AG09309 (cell line): Measurements from ENCODE around the gene TAF10.

Experiments
- DNase-seq: peaks from one replicate; pipeline ENCODE4 v3.0.0-alpha.2; 2010; ENCODE audit warnings: low read depth
- H3K4me3 ChIP-seq: 2 replicates; pipeline ENCODE4 v1.5.1; 2011; ENCODE audit warnings: mild to moderate bottlenecking, low read depth, low read length, moderate library complexity; ENCODE audit not compliant: control insufficient read depth
- TF ChIP-seq, protein P1 (sequence below): IDR thresholded peaks from 2 replicates; pipeline ENCODE4 v1.5.1; 2011; ENCODE audit warnings: mild to moderate bottlenecking, low read depth, low read length, inconsistent platforms; ENCODE audit not compliant: insufficient read depth, control insufficient read depth; ENCODE audit errors: missing control alignments

Gene TAF10

GRCh38 chr11:6626971-6627761, 15.2 kb upstream of the TAF10 start:
- TF ChIP-seq, protein P1, sequence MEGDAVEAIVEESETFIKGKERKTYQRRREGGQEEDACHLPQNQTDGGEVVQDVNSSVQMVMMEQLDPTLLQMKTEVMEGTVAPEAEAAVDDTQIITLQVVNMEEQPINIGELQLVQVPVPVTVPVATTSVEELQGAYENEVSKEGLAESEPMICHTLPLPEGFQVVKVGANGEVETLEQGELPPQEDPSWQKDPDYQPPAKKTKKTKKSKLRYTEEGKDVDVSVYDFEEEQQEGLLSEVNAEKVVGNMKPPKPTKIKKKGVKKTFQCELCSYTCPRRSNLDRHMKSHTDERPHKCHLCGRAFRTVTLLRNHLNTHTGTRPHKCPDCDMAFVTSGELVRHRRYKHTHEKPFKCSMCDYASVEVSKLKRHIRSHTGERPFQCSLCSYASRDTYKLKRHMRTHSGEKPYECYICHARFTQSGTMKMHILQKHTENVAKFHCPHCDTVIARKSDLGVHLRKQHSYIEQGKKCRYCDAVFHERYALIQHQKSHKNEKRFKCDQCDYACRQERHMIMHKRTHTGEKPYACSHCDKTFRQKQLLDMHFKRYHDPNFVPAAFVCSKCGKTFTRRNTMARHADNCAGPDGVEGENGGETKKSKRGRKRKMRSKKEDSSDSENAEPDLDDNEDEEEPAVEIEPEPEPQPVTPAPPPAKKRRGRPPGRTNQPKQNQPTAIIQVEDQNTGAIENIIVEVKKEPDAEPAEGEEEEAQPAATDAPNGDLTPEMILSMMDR, result no peak
- DNase-seq, result no peak
- H3K4me3 ChIP-seq, result no peak overlapping the region

GRCh38 chr11:6625832-6626420, 13.9 kb upstream of the TAF10 start:
- TF ChIP-seq, protein P1, result no peak
- no peak for DNase-seq
- no peak overlapping the region for H3K4me3 ChIP-seq

DNA sequence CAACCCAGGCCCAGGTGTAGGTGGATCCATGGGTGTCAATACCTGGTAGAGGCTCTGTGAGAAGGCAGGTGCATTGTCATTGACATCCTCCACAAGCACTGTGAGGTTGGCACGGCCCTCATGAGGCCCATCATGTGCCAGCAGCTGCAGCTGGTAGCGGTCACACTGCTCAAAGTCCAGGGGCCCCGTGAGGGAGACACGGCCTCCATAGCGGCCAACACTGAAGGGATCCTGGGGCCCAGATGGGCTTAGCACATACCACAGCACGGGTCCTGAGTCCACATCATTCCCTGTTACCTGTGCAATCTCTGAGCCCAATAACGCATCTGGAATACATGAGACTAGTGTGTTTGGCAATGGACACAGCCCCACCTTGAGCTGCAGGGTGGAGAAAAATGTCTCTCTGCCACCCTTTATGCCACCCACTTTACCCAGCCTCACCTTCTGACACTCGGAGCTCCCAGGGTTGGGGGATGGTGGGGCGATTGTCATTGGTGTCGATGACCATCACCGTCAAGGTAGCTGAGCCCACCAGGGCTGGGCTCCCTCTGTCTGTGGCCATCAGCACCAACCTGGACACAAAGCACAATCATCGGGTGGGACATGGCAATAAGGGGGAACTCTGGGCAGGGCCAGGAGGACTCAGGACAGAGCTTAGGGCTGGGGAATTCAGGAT, 13.3 kb upstream of the TAF10 start:
- H3K4me3 ChIP-seq, result no peak overlapping the region
- TF ChIP-seq, protein P1, result no peak
- DNase-seq, result no peak

- TF ChIP-seq, protein P1, result no peak
- H3K4me3 ChIP-seq, result no peak overlapping the region
- no peak for DNase-seq
Measured at GRCh38 chr11:6623391-6624363, 11.7 kb upstream of the TAF10 start.

DNA sequence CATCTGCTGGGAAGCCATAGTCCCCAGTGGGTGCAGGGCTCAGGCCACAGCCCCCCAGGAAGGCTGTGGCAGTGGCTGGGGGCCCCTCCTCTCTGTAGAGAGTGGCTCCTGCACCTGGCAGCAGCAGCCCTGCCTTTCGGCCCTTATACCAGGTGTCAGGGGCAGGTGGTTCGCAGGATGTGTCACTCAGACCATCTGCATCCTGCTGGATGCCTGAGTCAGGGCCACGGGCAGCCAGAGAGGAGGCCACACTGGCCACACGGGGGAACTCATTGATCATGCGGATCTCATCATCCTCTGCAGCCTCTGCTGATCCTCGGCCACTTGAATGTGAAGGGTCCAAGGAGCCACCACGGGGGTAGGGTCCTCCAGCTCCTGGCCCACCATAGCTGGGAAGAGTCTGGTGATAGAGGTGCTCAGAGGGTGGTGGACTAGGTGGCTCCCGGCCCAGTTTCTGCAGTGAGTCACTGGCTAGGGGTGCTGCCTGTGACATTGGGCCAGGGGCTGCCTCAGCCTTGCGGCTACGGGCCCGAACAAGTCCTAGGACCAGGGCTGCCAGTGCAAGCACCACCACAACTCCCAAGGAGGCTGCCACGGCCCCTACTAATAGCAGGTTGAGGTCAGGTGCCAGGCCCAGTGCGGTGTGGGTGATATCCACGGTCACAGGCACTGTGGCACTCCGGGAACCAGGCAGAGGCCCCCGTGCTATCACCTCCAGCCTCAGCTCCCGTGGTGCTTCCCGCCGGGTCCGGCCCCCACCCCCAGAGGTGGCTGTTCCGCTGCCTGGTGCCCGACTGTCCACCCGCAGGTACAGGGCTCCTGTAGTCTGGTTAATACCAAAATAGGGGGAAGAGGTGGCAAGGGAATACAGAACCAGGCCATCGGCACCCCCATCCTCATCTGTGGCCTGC, 10.5 kb upstream of the TAF10 start:
- H3K4me3 ChIP-seq, result no peak overlapping the region
- TF ChIP-seq, protein P1, result no peak
- no peak for DNase-seq
